T-cell (primary cell): ENCODE data around the gene KRTAP12-2. TPM values are rescaled to one million over a fixed set of nuclear protein-coding genes. Genes with fewer than 3 reads are reported as not detected.
"Not testable (repeated sequence)": the region's sequence is repeated elsewhere in the genome, so short reads cannot be mapped to it uniquely, and the experiment has no call there.

Experiments used
- ATAC-seq, 4 experiments: fragments of 200-7000 bp in 3 of 4; fragments of 150-1000 bp in 1 of 4; cut with Tn5 transposase; replicated peaks in 1 of 4; 1 replicate in 3 of 4; 2 replicates in 1 of 4; pipeline ENCODE4 v1.10.0; 2021; ENCODE audit warnings: moderate library complexity in 3 of 4, mild to moderate bottlenecking in 2 of 4, moderate number of reproducible peaks in 1 of 4
- CTCF ChIA-PET, 2 donors: fragments of 300-600 bp; sonication (Branson Sonifier 250); formaldehyde crosslinking; loops; one replicate each; lab custom pipeline; 2022; ENCODE audit warnings: antibody characterized with exemption in 2 of 2; lab: Charles Lee
- POLR2A ChIA-PET, 2 donors: fragments of 300-600 bp; sonication (Branson Sonifier 250); formaldehyde crosslinking; loops; one replicate each; lab custom pipeline; 2022; ENCODE audit warnings: antibody characterized with exemption in 2 of 2; lab: Charles Lee
- DNase-seq, 35 experiments: peaks; one replicate each; pipeline versions ENCODE4 v3.0.0 to v3.0.0-alpha.2; 2013 to 2023
- H3K27ac ChIP-seq: one replicate; pipeline ENCODE4 v1.5.1; 2013; ENCODE audit warnings: low read length
- H3K27me3 ChIP-seq, 2 experiments: replicated peaks in 1 of 2; 1 replicate in 1 of 2; 2 replicates in 1 of 2; pipeline versions ENCODE4 v1.6.1 to v1.7.0; 2013; ENCODE audit warnings: low read length in 1 of 2, mixed read lengths in 1 of 2; ENCODE audit not compliant: control insufficient read depth in 2 of 2, insufficient read depth in 2 of 2; ENCODE audit errors: extremely low read depth in 1 of 2
- H3K36me3 ChIP-seq, 2 donors: 1 replicate in 1 of 2; 2 replicates in 1 of 2; pipeline versions ENCODE4 v1.6.1 to v1.7.0; 2013; ENCODE audit warnings: low read length in 1 of 2; ENCODE audit not compliant: control insufficient read depth in 2 of 2, insufficient read depth in 1 of 2; ENCODE audit errors: extremely low read depth in 1 of 2
- H3K4me1 ChIP-seq, 2 experiments: 1 replicate in 1 of 2; 2 replicates in 1 of 2; pipeline versions ENCODE4 v1.6.1 to v1.7.0; 2013; ENCODE audit warnings: low read length in 2 of 2, mixed read lengths in 1 of 2; ENCODE audit not compliant: insufficient read depth in 2 of 2, control insufficient read depth in 1 of 2; ENCODE audit errors: extremely low read depth in 1 of 2
- H3K4me3 ChIP-seq, 2 donors: 1 replicate in 1 of 2; 2 replicates in 1 of 2; pipeline versions ENCODE4 v1.5.1 to v1.7.0; 2013; ENCODE audit warnings: mild to moderate bottlenecking in 2 of 2, low read length in 1 of 2, moderate library complexity in 1 of 2; ENCODE audit not compliant: control insufficient read depth in 1 of 2; ENCODE audit errors: extremely low read depth in 1 of 2
- H3K9me3 ChIP-seq: 2 replicates; pipeline ENCODE4 v1.7.0; 2013
- H3K27ac Mint-ChIP-seq, 2 donors: one replicate each; pipeline ENCODE4 v1.8.0; 2020 to 2021; ENCODE audit warnings: mild to moderate bottlenecking in 2 of 2, mixed read lengths in 2 of 2
- H3K27me3 Mint-ChIP-seq, 2 donors: one replicate each; pipeline ENCODE4 v1.8.0; 2021 to 2022; ENCODE audit warnings: mixed read lengths in 2 of 2
- H3K36me3 Mint-ChIP-seq: one replicate; pipeline ENCODE4 v1.8.0; 2021; ENCODE audit warnings: mixed read lengths
- H3K4me1 Mint-ChIP-seq, 3 donors: one replicate each; pipeline ENCODE4 v1.8.0; 2020 to 2022; ENCODE audit warnings: mixed read lengths in 3 of 3, mild to moderate bottlenecking in 1 of 3
- H3K4me3 Mint-ChIP-seq, 3 donors: one replicate each; pipeline ENCODE4 v1.8.0; 2020 to 2022; ENCODE audit warnings: mild to moderate bottlenecking in 3 of 3, mixed read lengths in 3 of 3, moderate library complexity in 3 of 3
- H3K9me3 Mint-ChIP-seq, 3 donors: one replicate each; pipeline ENCODE4 v1.8.0; 2020 to 2022; ENCODE audit warnings: mixed read lengths in 3 of 3
- WGBS: methylation state at CpG from one replicate; pipeline ENCODE4 v1.1.5; 2013; ENCODE audit warnings: missing lambda C conversion rate; ENCODE audit not compliant: insufficient coverage; 5-methylcytosine and 5-hydroxymethylcytosine counted together
- total RNA-seq, 35 experiments: library from RNA in 6 of 35; stranded (reverse) in 6 of 35; fragments of 120-200 nt in 1 of 35; gene quantifications; one replicate each; pipeline versions ENCODE4 v1.2.1 to v1.2.4 and lab custom pipeline; 2013 to 2026

Gene KRTAP12-2
- total RNA-seq, 5 donors from 2014 or later (not counting 1 experiment from before 2014, with no cell fraction given), result not detected

- no peak for ATAC-seq
- Histone ChIP-seq H3K4me3 (no peak overlapping the region), H3K4me1 (peaks cover 0 to 7% of the 10 kb centered on the region in 2 experiments), H3K9me3 (peaks cover 2% of the 10 kb centered on the region), H3K36me3 (no peaks in the 10 kb centered on the region), H3K27ac (no peak overlapping the region), H3K27me3 (peaks cover 3 to 41% of the 10 kb centered on the region in 2 experiments)
- Mint-ChIP-seq H3K36me3 (no peaks in the 10 kb centered on the region), H3K27ac (no peak overlapping the region), H3K9me3 (peaks cover 6 to 22% (median 14%) of the 10 kb centered on the region in 3 donors), H3K4me3 (no peak overlapping the region), H3K27me3 (peaks cover 37 to 41% of the 10 kb centered on the region in 2 donors), H3K4me1 (peaks cover 18 to 27% (median 22%) of the 10 kb centered on the region in 3 donors)
- DNase-seq, result no peak
- 75% methylated on average over 4 of the region's 8 CpGs for WGBS
- ChIA-PET CTCF (interaction anchor here in 1 of 2 donors (0.8 kb wide), 1 partner anchor 99 kb away, joined by 7 read pairs; no protein-coding TSS in a partner anchor), POLR2A (no interaction called here)
Measured at GRCh38 chr21:44695184-44695583, 28.5 kb upstream of the KRTAP12-2 start.

GRCh38 chr21:44694776-44695175, 28.0 kb upstream of the KRTAP12-2 start:
- Histone ChIP-seq H3K4me1 (peaks cover 0 to 7% of the 10 kb centered on the region in 2 experiments), H3K27ac (no peak overlapping the region), H3K9me3 (peaks cover 2% of the 10 kb centered on the region), H3K36me3 (no peaks in the 10 kb centered on the region), H3K4me3 (no peak overlapping the region), H3K27me3 (peaks cover 0 to 37% of the 10 kb centered on the region in 2 experiments)
- H3K27ac Mint-ChIP-seq, result no peak overlapping the region
- H3K4me1 Mint-ChIP-seq, result peaks cover 18 to 27% (median 22%) of the 10 kb centered on the region in 3 donors
- no peak overlapping the region for H3K4me3 Mint-ChIP-seq
- WGBS, result 58% methylated on average over 9 of the region's 11 CpGs
- H3K36me3 Mint-ChIP-seq, result no peaks in the 10 kb centered on the region
- ChIA-PET POLR2A (no interaction called here), CTCF (interaction anchor here in 1 of 2 donors (0.8 kb wide), 1 partner anchor 100 kb away, joined by 7 read pairs; no protein-coding TSS in a partner anchor)
- peaks cover 33 to 37% of the 10 kb centered on the region in 2 donors for H3K27me3 Mint-ChIP-seq
- DNase-seq (no peak), ATAC-seq (peak in 1 of 4 experiments; percentile 35)
- peaks cover 6 to 22% (median 14%) of the 10 kb centered on the region in 3 donors for H3K9me3 Mint-ChIP-seq

- Histone ChIP-seq H3K27me3 (peaks cover 0 to 23% of the 10 kb centered on the region in 2 experiments), H3K27ac (no peak overlapping the region), H3K4me1 (peaks cover 0 to 3% of the 10 kb centered on the region in 2 experiments), H3K36me3 (no peaks in the 10 kb centered on the region), H3K9me3 (peaks cover 2% of the 10 kb centered on the region), H3K4me3 (no peak overlapping the region)
- peaks cover 18 to 22% of the 10 kb centered on the region in 2 donors for H3K27me3 Mint-ChIP-seq
- H3K4me1 Mint-ChIP-seq, result peaks cover 18 to 24% (median 19%) of the 10 kb centered on the region in 3 donors
- ChIA-PET POLR2A (no interaction called here), CTCF (no interaction called here)
- ATAC-seq, result no peak
- DNase-seq, result no peak
- H3K27ac Mint-ChIP-seq, result no peak overlapping the region
- peaks cover 6 to 22% (median 14%) of the 10 kb centered on the region in 3 donors for H3K9me3 Mint-ChIP-seq
- no CpG with 5 or more reads among the region's 2 CpGs for WGBS
- H3K4me3 Mint-ChIP-seq, result no peak overlapping the region
- H3K36me3 Mint-ChIP-seq, result no peaks in the 10 kb centered on the region
Measured at GRCh38 chr21:44692798-44693512, 26.2 kb upstream of the KRTAP12-2 start.

GRCh38 chr21:44691686-44692085, 25.0 kb upstream of the KRTAP12-2 start:
- ChIA-PET CTCF (interaction anchor here in 1 of 2 donors (1.0 kb wide), 1 partner anchor 34 kb away, joined by 4 read pairs; the partner anchor contains the start of gene KRTAP12-3), POLR2A (interaction anchor here in 1 of 2 donors (0.6 kb wide), 1 partner anchor 93 kb away, joined by 12 read pairs; no protein-coding TSS in a partner anchor)

GRCh38 chr21:44689740-44690139, 23.0 kb upstream of the KRTAP12-2 start:
- H3K4me3 Mint-ChIP-seq, ATAC-seq, H3K4me3 ChIP-seq, H3K9me3 ChIP-seq, POLR2A ChIA-PET, H3K36me3 Mint-ChIP-seq, CTCF ChIA-PET, H3K27ac Mint-ChIP-seq, H3K27ac ChIP-seq, H3K36me3 ChIP-seq, H3K4me1 ChIP-seq, DNase-seq: not testable (repeated sequence)
- WGBS, result 85% methylated on average over 2 of the region's 3 CpGs
- Mint-ChIP-seq H3K4me1 (peaks cover 17 to 22% (median 18%) of the 10 kb centered on the region in 3 donors), H3K9me3 (peaks cover 6 to 22% (median 14%) of the 10 kb centered on the region in 3 donors), H3K27me3 (peaks cover 10 to 17% of the 10 kb centered on the region in 2 donors)
- H3K27me3 ChIP-seq, result peaks cover 0 to 23% of the 10 kb centered on the region in 2 experiments

More at GRCh38 chr21:44691686-44692085, 25.0 kb upstream of the KRTAP12-2 start:
- Histone ChIP-seq H3K27me3 (peaks cover 0 to 22% of the 10 kb centered on the region in 2 experiments), H3K4me3 (no peak overlapping the region), H3K4me1 (peaks cover 0 to 3% of the 10 kb centered on the region in 2 experiments), H3K9me3 (peaks cover 2% of the 10 kb centered on the region), H3K27ac (no peak overlapping the region), H3K36me3 (no peaks in the 10 kb centered on the region)
- H3K9me3 Mint-ChIP-seq, result peaks cover 6 to 22% (median 14%) of the 10 kb centered on the region in 3 donors
- DNase-seq (no peak), ATAC-seq (peak in 1 of 4 experiments; percentile 51)
- no peak overlapping the region for H3K4me3 Mint-ChIP-seq
- H3K27me3 Mint-ChIP-seq, result peaks cover 6 to 19% of the 10 kb centered on the region in 2 donors
- H3K27ac Mint-ChIP-seq, result peak overlapping the region in 1 of 2 donors; percentile 16
- H3K36me3 Mint-ChIP-seq, result no peaks in the 10 kb centered on the region
- H3K4me1 Mint-ChIP-seq, result peaks cover 18 to 23% (median 18%) of the 10 kb centered on the region in 3 donors
- no CpG with 5 or more reads among the region's 2 CpGs for WGBS

GRCh38 chr21:44687671-44688070, 20.9 kb upstream of the KRTAP12-2 start:
- peaks cover 12 to 22% (median 13%) of the 10 kb centered on the region in 3 donors for H3K4me1 Mint-ChIP-seq
- ATAC-seq, result no peak

More at GRCh38 chr21:44687671-44688070, 20.9 kb upstream of the KRTAP12-2 start:
- ChIA-PET POLR2A (no interaction called here), CTCF (no interaction called here)
- Mint-ChIP-seq H3K36me3 (no peaks in the 10 kb centered on the region), H3K4me3 (no peak overlapping the region), H3K9me3 (peaks cover under 1 to 10% (median 4%) of the 10 kb centered on the region in 3 donors), H3K27me3 (peaks cover 10 to 18% of the 10 kb centered on the region in 2 donors), H3K27ac (no peak overlapping the region)
- Histone ChIP-seq H3K4me3 (no peak overlapping the region), H3K27ac (no peak overlapping the region), H3K27me3 (peaks cover 0 to 23% of the 10 kb centered on the region in 2 experiments), H3K4me1 (no peaks in the 10 kb centered on the region), H3K36me3 (no peaks in the 10 kb centered on the region), H3K9me3 (no peaks in the 10 kb centered on the region)
- WGBS, result 92% methylated on average over 6 of the region's 11 CpGs
- DNase-seq, result no peak
